G401.6 (cell line): ENCODE results near the gene LCN12.

ENCODE experiments used
- FAIRE-seq: peaks from 2 replicates; lab custom pipeline; 2012; peaks lifted over from hg19 to GRCh38; lab: Jason Lieb, UNC

Gene LCN12, protein sequence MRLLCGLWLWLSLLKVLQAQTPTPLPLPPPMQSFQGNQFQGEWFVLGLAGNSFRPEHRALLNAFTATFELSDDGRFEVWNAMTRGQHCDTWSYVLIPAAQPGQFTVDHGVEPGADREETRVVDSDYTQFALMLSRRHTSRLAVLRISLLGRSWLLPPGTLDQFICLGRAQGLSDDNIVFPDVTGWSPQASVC

DNA sequence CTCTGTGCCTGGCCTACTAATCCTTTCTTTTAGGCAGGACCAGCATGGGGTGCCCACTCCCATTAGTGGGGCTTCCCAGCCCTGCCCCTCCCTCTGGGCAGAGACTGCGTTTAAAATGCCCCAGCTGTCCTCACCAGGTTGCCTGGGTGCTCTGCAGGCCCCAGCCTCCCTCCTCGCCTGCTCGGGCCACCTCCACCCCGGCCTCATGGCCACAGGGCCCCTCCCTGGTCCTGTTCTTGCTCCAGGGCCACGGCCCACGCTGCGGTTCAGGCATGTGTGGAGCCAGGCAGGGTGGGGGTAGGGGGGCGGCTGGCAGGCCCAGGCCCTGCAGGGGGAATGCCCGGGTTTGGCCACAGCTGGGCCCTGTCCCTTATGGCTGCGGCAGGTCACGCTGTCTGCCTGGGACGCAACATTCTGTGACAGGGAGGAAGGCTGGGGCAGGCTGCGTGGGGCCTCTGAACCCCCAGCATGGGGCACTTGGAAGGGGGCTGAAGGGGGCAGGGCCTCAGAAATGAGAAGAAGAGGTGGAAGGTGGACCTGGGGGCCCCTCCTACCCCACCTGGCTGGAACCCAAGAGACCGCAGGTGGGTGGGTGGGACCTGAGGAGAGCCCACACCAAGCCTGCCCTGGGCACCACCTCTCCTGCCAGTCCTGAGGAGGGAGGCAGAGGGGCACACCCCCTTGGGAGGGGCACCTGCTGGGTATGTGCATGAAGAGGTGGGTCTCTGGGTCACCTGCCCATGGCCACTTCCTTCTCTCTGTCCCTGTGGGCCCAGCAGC lies at the start of gene LCN12:
Gene LCN12, plus strand, starts transcription at position 733 of the 780 bp plus-strand sequence. CDS start 55 bp downstream, outside the sequence.
- no peak for FAIRE-seq

DNA sequence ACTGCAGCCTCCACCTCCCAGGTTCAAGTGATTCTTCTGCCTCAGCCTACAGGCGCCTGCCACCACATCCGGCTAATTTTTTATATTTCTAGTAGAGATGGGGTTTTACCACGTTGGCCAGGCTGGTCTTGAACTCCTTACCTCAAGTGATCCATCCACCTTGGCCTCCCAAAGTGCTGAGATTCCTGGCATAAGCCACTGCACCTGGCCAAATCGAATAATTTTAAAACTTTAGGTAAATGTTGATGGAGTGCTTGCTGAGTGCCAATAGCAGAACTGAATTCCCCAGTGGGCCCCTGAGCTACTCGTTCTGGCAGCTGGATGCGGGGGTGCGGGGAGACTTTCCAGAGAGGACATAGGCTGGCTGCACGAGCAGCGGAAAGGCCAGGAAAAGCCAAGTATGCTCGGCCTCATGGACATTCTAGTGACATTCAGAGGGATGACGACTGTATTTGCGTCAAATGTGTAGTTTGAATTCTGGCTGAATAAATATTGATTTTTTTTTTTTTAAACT lies 49.0 kb upstream of the LCN12 start:
- no peak for FAIRE-seq

DNA sequence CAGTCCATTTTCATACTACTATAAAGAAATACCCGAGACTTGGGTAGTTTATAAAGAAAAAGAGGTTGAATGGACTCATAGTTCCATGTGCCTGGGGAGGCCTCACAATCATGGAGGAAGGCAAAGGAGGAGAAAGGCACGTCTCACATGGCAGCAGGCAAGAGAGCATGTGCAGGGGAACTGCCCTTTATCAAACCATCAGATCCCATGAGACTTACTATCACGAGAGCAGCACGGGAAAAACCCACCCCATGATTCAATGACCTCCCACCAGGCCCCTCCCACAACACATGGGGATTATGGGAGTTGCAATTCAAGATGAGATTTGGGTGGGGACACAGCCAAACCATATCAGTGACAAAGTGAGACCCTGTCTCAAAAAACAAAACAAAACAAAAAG lies 45.8 kb upstream of the LCN12 start:
- FAIRE-seq: no peak

DNA sequence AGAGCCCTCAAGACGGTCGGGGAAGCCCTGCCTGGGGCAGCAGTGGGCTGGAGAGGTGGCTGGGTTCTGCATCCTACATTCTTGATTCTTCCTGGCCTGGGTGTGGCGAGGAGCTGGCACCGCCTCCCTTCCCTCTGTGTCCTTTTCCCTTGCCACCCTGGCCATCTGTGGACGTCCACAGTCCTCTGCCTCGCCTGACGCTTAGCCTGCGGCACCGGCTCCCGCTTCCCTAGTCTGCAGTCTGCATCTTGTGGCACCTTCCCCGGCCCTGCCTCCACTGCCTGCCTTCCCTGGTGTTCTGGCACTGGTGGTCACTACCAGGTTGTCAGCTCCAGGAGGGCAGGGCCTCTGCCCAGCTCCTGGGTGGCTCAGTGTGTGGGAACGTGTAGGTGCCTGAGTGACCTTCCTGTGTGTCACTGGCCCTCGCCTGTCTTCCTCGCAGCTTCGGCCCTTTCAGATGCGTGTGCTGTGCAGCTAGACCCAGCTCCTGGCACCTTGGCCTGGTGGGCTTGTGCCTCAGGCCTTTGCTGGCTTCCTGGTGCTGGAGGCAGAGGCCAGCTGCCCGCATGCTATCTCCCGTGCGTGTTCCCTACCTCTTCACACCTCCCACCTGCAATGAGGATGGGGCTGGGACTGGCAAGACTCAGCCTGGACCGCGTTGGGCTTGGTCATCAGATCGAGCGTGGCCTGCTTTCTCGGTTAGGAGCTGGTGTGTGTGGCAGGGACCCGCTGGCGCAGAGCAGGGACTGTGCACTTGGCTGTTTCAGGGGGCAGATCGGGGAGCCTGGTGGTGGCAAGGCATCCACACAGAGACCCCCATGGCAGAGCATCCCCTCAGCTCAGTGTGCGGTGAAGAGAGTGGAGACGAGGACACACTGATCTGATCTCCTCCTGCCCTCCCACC lies 44.8 kb upstream of the LCN12 start:
- FAIRE-seq: no peak

DNA sequence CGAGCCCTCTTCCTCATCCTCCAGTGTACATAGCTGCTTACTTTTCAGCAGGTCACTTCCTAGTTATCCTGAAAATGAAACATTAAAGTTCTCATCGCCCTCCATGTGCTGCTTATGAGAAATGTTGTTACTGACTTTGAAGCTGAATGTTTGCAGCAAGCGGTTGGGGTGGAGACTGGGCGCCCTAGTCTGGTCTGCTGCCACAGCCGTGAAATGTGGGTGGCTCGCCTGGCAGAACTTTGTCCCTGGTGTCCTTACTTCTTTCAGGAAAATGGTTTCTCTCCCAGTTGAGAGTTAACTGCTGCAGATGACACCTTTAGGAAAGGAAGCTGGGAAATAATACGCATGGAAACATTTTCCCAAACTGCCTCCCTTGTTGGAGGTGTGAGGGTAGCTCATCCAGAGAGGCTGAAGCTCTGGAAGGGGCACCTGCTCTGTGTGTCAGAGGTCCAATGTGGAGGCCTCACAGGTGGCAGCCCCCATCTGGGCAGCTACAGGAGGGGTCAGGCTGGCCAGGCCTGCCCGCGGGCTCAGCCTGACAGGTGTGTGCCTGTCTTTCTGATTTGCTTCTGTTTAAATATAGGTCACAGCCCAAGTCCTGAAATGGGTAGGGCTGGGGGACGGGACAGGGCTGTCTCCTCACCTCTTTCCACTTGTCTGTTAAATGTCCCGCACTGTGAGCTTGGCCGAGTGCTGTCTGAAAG lies 41.7 kb upstream of the LCN12 start:
- no peak for FAIRE-seq

DNA sequence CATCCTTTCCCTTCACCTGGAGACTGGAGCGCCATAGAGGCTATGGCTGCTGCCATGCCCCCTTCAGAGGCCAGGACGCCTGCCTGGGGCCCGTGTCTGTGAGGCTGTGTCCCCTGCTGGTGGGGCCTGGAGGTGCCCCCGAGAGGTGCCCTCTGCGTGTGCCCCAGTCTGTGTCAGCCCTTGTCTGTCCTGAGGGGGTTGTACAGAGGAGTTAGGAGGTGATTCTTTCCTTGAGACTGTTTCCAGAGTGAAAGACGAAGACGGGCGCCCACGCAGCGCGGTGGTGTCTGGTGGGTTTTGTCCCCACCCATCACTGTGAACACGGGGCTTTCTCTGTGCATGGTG lies 41.2 kb upstream of the LCN12 start:
- FAIRE-seq: no peak

DNA sequence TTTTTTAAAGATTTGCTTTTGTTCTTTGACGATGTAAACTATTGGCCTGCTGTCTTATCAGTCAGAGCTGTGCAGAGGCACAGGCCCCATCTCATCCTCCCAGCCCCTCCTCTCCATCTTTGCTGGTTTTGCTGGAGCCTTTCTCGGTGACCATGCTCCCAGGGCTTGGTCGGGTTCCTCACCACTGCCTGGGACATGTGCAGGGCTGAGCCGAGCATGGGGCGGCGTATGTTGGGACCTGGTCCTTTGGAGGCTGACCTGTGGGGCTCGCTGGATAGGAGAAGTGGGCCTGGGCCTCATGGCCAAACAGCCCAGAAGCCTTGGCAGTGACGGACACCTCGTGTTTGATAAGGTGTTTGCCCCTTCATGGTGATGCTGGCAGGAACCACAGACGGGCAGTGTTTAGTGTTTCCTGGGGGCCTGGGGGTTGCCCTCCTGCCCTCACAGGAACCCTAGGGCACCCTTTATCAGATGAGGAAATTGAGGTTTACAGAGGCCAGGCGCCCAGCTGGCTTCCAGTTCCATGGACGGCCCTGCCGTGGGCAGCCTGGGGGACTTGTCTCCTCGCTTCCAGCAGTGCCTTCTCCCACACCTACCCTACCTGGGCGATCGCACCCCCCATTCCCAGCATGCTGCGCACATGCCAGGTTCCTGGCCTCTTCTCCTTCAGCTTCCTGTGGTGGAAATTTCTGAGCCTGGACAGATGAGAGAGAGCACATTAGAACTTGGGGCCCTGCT lies 38.2 kb upstream of the LCN12 start:
- no peak for FAIRE-seq

DNA sequence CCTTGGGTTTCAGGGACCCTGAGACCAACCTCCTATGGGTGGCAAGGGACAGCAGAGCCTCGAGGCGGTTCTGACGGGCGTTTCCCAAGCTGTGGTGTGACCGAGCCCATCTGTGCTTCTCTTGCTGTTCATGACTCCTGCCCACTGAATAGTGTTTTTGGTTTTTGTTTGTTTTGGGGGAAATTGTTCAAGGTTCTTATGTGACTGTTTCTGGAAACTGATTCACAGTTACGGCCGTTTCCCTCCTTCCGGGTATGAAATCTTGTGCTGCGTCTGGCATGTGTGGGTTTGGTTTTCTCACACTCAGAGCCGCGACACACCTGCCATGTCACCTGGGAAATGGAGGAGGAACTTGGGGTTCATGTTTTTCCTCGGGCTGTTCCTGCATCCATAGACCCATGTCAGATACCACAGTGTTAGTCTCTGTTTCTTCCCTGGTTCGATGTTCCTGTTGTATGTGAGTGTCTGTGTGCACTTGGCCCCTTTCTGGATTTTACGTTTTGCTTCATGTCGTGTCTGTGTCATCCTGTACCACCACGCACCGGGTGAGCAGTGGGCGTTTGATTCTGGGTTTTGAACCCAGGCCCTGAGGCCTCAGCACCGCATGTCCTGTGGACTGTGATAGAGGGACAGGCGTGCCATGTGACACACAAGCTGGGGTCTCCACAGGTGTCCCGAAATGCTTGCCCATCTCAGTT lies 36.3 kb upstream of the LCN12 start:
- FAIRE-seq: no peak

DNA sequence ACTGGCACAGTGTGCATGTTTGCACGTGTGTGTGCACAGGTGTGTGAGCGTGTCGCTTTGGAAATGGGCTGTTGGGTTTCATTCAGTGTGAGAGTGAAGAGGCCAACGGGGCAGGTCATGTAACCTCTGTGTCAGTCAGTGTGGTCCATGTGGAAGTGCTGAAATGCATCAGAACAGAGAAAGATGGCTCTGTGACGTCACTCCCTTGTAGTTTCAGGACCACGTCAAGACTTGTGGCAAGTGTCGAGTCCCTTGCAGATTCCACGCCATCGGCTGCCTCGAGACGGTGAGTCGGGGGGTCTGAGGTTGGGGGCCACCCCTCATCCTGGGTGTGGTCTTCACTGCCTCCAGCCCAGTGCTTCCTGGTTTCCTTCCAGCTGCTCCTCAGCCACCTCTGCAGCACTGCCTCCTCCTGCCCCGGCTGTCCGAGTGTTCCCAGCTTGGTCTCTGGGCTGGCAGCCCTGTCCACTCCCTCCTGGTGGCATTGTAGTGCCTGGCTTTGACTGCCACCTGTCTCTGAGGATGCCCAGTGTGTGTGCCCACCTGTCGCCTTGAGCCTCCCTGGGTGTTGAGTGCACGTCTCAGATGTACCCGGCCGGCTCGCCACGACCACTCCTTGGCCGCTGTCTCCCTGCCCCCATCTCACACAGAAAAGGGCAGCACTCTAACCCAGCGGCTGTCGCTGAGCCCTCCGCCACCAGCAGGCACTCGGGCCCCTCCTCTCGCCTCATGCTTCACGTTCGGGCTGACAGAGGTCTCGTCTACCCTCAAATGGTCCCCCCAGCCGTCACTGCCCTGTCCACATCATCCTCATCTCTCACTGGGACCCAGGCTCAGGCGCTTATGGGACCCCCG lies 35.5 kb upstream of the LCN12 start:
- no peak for FAIRE-seq

DNA sequence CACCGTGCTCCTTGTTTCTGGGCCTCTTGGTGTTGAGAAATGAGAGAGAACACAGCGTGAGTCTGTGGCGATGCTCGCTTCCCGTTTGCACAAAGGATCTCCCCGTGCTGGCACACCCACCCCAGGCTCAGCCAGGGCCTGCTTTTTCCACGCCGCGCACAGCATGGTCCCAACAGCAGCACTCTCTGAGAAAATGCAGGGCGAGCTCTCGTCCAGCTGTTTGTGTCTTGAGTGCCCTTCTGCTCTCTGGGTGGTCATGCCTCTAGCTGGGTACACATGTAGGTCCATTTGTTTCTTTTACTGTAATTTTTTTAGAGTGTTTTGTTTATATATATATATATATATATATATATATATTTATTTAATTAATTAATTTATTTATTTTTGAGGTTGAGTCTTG lies 34.2 kb upstream of the LCN12 start:
- FAIRE-seq: no peak

DNA sequence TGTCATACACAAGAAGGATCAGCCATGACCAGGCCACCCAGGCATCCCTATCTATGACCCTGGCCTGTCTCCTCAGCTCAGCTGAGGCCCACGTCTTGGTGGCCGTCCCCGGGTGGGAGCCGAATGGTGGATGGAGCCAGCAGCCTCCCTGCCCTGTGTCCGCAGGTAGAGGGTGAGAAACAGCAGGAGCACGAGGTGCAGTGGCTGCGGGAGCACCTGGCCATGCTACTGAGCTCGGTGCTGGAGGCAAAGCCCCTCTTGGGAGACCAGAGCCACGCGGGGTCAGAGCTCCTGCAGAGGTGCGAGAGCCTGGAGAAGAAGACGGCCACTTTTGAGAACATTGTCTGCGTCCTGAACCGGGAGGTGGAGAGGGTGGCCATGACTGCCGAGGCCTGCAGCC lies 32.0 kb upstream of the LCN12 start:
- no peak for FAIRE-seq

DNA sequence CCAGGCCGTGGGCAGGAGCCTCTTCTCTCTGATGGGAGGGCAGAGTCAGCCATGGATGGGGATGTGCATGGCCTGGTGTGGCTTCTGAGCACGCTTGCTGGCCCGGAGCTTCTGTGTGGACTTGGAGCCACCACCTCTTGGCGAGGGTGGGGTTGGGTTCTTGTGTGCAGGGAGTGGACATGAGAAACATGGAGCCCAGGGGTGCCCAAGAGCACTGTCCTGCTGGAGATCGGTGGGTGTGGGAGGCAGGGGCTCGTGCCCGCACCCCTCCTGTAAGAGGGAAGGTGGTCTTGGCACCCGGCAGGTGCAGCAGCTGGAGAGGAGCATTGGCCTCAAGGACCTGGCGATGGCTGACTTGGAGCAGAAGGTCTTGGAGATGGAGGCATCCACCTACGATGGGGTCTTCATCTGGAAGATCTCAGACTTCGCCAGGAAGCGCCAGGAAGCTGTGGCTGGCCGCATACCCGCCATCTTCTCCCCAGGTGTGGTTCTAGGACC lies 31.3 kb upstream of the LCN12 start:
- no peak for FAIRE-seq

DNA sequence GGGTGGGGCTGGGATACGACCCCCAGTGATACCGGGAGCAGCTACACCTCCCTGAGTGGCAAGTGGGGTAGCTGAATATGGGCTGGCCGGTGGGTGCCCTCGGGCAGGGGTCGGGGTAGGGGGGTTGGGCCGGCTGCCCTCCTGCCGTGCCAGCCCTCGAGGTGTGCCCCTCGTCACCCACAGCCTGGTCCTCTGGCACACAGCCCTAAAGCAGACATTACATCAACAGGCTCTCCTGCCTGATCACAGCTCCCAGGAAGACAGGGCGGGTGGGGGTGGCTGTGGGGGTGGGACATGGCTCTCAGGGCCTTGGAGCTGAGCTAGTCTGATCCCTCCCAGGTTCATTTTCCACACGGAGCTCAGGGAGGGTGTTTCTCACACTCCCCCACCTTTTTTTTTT lies 30.8 kb upstream of the LCN12 start:
- FAIRE-seq: no peak

DNA sequence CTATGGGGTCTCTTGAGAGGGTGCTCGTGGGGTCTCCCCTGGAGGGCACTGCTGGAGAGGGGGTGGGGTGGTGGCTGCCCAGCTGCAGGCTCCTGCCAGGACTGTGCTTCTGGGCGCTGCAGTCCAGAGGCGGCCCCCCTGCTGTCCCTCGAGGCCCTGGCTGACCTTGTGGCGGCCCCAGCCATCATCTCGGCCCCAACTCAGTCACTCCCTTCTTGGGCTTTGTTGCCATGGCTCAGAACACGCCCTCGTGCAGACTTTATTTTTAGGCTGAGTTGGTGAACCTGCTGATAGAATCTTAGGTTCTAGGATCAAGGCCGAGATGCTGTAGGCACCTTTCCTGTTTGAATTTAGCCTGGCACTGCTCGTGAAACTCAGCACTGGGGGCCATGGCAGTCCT lies 30.4 kb upstream of the LCN12 start:
- FAIRE-seq: no peak

DNA sequence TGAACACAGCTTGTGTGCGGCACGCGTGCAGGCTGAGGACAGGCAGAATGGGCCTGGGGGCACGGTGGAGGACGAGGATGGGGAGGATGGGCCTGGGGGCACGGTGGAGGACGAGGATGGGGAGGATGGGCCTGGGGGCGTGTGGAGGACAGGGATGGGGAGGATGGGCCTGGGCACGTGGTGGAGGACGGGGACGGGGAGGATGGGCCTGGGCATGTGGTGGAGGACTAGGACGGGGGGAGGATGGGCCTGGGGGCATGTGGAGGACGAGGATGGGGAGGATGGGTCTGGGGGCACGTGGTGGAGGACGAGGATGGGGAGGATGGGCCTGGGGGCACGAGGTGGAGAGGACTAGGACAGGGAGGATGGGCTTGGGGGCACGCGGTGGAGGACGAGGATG lies 29.5 kb upstream of the LCN12 start:
- FAIRE-seq: no peak

DNA sequence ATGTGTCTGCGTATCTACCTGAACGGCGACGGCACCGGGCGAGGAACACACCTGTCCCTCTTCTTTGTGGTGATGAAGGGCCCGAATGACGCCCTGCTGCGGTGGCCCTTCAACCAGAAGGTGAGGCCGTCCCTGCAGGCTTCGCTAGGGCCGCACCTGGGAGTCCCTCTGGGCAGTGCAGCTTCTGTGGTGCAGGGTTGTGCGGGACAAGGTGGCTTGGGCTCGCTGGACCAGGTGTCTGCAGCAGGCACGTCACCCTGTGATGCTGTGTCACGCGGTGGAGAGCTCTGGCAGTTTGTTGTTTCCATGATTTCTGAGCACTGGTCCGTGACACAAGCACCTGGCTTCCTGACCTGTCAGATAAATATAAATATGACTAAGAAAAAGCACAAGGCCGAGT lies 28.2 kb upstream of the LCN12 start:
- no peak for FAIRE-seq

DNA sequence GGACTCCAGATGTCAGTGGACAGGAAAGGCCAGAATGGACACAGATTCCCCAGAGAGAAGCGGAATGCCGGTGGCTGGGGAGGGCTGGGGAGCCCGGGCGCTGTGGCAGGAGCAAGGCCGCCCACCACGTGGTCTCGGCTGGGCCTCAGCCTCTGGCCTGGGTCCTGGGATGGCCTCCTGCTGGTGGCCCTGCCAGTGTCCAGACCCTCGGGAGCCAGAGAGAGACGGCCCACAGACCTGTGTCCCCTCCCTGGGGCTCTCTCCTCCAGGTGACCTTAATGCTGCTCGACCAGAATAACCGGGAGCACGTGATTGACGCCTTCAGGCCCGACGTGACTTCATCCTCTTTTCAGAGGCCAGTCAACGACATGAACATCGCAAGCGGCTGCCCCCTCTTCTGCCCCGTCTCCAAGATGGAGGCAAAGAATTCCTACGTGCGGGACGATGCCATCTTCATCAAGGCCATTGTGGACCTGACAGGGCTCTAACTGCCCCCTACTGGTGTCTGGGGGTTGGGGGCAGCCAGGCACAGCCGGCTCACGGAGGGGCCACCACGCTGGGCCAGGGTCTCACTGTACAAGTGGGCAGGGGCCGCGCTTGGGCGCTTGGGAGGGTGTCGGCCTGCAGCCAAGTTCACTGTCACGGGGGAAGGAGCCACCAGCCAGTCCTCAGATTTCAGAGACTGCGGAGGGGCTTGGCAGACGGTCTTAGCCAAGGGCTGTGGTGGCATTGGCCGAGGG lies 26.5 kb upstream of the LCN12 start:
- FAIRE-seq: no peak

DNA sequence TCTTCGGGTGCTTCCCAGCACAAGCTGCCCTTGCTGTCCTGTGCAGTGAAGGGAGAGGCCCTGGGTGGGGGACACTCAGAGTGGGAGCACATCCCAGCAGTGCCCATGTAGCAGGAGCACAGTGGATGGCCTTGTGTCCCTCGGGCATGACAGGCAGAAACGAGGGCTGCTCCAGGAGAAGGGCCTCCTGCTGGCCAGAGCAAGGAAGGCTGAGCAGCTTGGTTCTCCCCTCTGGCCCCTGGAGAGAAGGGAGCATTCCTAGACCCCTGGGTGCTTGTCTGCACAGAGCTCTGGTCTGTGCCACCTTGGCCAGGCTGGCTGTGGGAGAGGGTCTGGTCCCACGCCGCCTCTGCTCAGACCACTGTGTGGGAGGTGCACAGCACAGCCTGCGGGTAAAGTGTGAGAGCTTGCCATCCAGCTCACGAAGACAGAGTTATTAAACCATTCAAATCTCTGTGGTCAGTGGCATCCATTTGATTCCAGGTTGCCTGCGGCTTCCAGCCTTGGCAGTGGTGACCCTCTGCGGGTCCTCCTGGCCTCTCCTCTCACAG lies 25.8 kb upstream of the LCN12 start:
- FAIRE-seq: no peak

DNA sequence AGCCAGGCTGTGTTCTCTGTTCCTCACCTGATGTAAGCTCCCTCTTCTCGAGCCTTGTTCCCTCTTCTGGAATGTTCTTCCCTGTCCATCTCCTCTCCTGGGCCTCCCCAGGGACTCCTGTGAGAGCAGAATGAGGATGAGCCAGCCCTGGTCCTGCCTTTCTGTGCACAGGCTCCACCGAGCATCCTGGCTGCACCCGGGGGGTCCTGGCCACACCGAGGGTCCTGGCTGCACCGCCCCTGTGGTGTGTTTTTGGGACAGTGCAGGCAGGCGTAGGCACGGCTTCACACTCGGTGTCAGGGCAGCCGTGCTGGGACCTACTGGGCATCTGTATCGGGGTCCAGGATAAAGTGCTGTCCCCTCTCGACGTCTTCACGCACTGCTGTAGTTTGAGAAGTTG lies 25.3 kb upstream of the LCN12 start:
- FAIRE-seq: no peak
